H1 (cell line): ENCODE results near the gene ALOX15B. TPM values are rescaled to one million over a fixed set of nuclear protein-coding genes. Genes with fewer than 3 reads are reported as not detected.

Experiments
- BRCA1 ChIP-seq: IDR thresholded peaks from 2 replicates; pipeline ENCODE4 v1.6.1; 2012; ENCODE audit warnings: low read depth, low read length, improper control_type of control experiment
- GABPA ChIP-seq: IDR thresholded peaks from 2 replicates; pipeline ENCODE4 v1.6.1; 2011; ENCODE audit warnings: mild to moderate bottlenecking, low read length, moderate library complexity, borderline replicate concordance; ENCODE audit not compliant: insufficient read depth
- JUN ChIP-seq: IDR thresholded peaks from 2 replicates; pipeline ENCODE4 v1.6.1; 2011; ENCODE audit warnings: low read depth, mild to moderate bottlenecking, improper control_type of control experiment, low read length
- KDM1A ChIP-seq: fragments of 200-600, 300-600 bp; sonication (generic); IDR thresholded peaks from 2 replicates; pipeline ENCODE4 v1.7.1; 2016; ENCODE audit warnings: mild to moderate bottlenecking, low read length, borderline replicate concordance
- RAD21 ChIP-seq, 2 experiments: IDR thresholded peaks in 1 of 2; conservative IDR thresholded peaks in 1 of 2; 2 replicates each; pipeline ENCODE4 v1.6.1; 2011; ENCODE audit warnings: low read depth in 2 of 2, low read length in 2 of 2, improper control_type of control experiment in 1 of 2, inconsistent platforms in 1 of 2, mild to moderate bottlenecking in 1 of 2, moderate library complexity in 1 of 2
- RNF2 ChIP-seq: fragments of 200-900, 300-1000 bp; sonication (generic); IDR thresholded peaks from 2 replicates; pipeline ENCODE4 v1.7.1; 2016; ENCODE audit warnings: borderline replicate concordance, low read depth, mild to moderate bottlenecking, antibody characterized with exemption, low read length; ENCODE audit not compliant: poor library complexity, severe bottlenecking; ENCODE audit errors: missing control alignments
- SAP30 ChIP-seq: fragments of 300-600 bp; sonication (generic); IDR thresholded peaks from 2 replicates; pipeline ENCODE4 v1.7.1; 2012; ENCODE audit warnings: low read length, moderate library complexity, mild to moderate bottlenecking, inconsistent platforms; ENCODE audit not compliant: insufficient read depth, insufficient replicate concordance
- TBP ChIP-seq: IDR thresholded peaks from 2 replicates; pipeline ENCODE4 v1.6.1; 2011; ENCODE audit warnings: low read depth, low read length, improper control_type of control experiment
- TCF12 ChIP-seq: IDR thresholded peaks from 2 replicates; pipeline ENCODE4 v1.6.1; 2011; ENCODE audit warnings: low read depth, mild to moderate bottlenecking, low read length
- polyA plus RNA-seq, 7 experiments: library from polyadenylated mRNA; depleted of rRNA in 3 of 7; stranded (reverse) in 5 of 7; unstranded in 2 of 7; fragments of >200 nt in 5 of 7; fragments of 200-250 nt in 2 of 7; gene quantifications; 1 replicate in 5 of 7; 2 replicates in 1 of 7; 4 replicates in 1 of 7; pipeline versions ENCODE4 v1.2.1 to v1.2.3, GENCODE V29; 2011 to 2013; ENCODE audit warnings: missing spikeins in 2 of 7, mixed read lengths in 2 of 7
- total RNA-seq: library from RNA; stranded (reverse); fragmentation: NEBNext Ultra II Directional; extraction: Animal tissue kit (Norgen Biotek cat#: 25700); gene quantifications from 2 replicates; pipeline ENCODE4 v1.2.1, GENCODE V29; 2021
- TF ChIP-seq, protein P1 (sequence below): IDR thresholded peaks from 2 replicates; pipeline ENCODE4 v1.6.1; 2012; ENCODE audit warnings: low read length, inconsistent platforms

The ALOX15B gene
- total and polyA plus RNA-seq, 2 of the 8 experiments (the other 6 are each of a cell fraction or from before 2014, with no cell fraction given) = 0.63 to 0.91 TPM

- TF ChIP-seq, protein P1, sequence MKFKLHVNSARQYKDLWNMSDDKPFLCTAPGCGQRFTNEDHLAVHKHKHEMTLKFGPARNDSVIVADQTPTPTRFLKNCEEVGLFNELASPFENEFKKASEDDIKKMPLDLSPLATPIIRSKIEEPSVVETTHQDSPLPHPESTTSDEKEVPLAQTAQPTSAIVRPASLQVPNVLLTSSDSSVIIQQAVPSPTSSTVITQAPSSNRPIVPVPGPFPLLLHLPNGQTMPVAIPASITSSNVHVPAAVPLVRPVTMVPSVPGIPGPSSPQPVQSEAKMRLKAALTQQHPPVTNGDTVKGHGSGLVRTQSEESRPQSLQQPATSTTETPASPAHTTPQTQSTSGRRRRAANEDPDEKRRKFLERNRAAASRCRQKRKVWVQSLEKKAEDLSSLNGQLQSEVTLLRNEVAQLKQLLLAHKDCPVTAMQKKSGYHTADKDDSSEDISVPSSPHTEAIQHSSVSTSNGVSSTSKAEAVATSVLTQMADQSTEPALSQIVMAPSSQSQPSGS = no peak
- TF ChIP-seq RAD21 (IDR thresholded peaks at IDR 0.05 in 1 of 2, conservative IDR thresholded peaks at IDR 0.05 in 1 of 2; ENCODE audit: low read depth in 2 of 2, low read length in 2 of 2) (peak; percentile 43 to 53; a peak in 3 of 4 replicates), BRCA1 (no peak), TCF12 (no peak), JUN (no peak), TBP (no peak), SAP30 (no peak), GABPA (no peak), KDM1A (no peak), RNF2 (peak; percentile 5)
These were observed 35.0 kb downstream of the ALOX15B start (continued) for GRCh38 chr17:8073627-8074484.
